GM12872 (cell line): ENCODE data around the gene PTPRS.

ENCODE experiments used
- TF ChIP-seq, protein P1 (sequence below): IDR thresholded peaks from 3 replicates; pipeline ENCODE4 v1.5.1; 2011; ENCODE audit warnings: low read depth, mild to moderate bottlenecking, low read length, moderate library complexity; ENCODE audit not compliant: insufficient read depth

The PTPRS gene

DNA sequence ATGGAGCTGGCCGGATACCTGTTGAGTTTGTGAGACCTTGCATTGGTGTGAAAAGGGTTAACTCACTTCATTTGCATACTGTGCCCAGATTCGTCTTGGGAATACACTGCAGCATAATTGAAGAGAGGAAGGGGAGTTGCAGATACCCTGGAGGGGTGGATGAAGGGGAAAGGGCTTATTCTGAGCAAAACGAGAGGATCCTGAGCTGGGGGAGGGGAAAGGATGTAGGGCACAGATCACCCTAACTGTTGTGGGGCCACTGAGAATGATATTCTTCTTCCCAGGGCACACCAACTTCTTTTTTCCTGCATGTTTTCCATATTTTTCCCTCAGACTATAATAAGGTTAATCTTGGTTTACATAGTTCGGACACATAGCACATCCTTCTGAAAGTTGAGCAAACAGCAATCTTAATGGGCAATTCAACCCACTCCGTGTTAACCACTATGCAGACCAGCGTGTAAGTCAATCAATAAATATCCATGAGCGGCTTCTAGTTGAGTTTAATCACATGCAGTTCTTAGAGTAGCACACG is 11.7 kb upstream of the PTPRS start:
- TF ChIP-seq, protein P1, sequence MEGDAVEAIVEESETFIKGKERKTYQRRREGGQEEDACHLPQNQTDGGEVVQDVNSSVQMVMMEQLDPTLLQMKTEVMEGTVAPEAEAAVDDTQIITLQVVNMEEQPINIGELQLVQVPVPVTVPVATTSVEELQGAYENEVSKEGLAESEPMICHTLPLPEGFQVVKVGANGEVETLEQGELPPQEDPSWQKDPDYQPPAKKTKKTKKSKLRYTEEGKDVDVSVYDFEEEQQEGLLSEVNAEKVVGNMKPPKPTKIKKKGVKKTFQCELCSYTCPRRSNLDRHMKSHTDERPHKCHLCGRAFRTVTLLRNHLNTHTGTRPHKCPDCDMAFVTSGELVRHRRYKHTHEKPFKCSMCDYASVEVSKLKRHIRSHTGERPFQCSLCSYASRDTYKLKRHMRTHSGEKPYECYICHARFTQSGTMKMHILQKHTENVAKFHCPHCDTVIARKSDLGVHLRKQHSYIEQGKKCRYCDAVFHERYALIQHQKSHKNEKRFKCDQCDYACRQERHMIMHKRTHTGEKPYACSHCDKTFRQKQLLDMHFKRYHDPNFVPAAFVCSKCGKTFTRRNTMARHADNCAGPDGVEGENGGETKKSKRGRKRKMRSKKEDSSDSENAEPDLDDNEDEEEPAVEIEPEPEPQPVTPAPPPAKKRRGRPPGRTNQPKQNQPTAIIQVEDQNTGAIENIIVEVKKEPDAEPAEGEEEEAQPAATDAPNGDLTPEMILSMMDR = no peak

DNA sequence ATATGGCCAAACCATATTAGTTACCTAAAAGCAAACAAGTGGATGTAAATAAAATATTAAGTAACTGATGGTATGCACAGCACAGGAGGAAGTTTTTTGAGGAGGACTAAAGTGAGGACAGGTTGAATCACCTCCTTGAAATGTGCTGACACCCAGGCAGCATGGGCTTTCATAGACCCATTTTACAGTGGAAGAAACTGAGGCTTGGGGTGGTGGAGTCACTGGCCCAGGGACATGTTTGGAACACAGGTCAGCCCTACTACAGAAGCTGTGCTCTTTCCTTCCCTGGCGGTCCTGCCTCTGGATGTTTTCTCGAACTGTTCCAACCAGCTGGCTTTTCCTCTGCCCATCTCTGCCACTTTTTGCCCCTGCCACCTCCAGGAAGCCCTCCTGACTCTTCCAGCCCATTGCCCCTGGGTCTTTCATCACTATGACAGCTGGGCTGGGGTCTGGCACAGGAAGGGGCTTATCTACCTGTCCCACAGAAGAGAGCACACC is 11.2 kb upstream of the PTPRS start:
- TF ChIP-seq, protein P1 = no peak

DNA sequence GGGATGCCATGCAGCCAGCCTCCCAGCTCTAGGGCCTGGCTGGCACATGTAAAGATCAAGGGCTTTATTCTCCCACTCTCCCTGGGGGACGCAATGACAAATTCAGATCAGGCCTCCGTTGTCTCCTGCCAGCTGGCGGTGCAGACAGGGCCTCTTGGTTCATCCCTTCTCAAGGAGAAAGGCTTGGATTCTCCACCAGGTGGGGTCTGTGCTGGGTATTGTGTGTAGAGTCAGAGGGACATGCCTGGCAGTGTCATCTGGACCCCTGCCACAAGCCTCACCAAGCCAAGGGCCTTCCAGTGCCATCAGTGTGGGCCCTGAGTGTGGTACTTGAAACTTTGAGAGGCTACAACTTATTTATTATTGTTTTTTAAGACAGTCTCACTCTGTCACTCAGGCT is 8.4 kb upstream of the PTPRS start:
- TF ChIP-seq, protein P1 = no peak

DNA sequence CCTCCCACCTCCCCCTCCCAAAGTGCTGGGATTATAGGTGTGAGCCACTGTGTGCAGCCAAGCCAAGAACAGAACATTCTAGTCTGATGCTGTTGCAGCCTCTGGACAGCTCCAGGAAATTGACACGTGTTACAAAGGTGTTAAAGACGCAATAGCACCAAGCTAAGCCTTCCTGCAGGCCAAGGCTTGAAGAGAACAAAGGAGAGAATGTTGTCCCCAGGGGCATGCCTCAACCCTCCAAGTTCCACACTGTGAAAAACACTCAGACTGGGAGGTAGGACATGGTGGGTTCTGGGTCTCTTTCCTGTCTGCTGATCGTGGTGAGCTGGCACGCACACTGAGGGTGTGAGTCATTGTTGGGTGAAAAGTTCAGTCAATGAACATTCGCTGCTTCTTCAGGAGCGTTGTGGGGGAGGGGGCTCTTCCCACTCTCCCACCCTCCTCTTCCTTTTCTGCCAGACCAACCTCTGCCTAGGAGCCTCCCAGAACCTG is 5.3 kb upstream of the PTPRS start:
- TF ChIP-seq, protein P1 = no peak

DNA sequence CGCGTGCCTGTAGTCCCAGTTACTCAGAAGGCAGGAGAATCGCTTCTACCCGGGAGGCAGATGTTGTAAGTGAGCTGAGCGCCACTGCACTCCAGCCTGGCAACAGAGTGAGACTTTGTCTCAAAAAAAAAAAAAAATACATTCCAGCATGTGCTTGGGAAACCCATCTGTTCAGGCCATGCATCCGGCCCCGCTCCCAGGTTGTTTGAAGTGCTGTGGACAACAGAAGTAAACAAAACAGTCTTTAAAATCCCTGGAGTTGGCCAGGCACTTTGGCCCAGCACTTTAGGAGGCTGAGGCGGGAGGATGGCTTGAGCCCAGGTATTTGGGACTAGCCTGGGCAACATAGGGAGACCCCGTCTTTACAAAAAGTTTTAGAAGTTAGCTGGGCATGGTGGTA is 3.2 kb upstream of the PTPRS start:
- TF ChIP-seq, protein P1 = no peak

DNA sequence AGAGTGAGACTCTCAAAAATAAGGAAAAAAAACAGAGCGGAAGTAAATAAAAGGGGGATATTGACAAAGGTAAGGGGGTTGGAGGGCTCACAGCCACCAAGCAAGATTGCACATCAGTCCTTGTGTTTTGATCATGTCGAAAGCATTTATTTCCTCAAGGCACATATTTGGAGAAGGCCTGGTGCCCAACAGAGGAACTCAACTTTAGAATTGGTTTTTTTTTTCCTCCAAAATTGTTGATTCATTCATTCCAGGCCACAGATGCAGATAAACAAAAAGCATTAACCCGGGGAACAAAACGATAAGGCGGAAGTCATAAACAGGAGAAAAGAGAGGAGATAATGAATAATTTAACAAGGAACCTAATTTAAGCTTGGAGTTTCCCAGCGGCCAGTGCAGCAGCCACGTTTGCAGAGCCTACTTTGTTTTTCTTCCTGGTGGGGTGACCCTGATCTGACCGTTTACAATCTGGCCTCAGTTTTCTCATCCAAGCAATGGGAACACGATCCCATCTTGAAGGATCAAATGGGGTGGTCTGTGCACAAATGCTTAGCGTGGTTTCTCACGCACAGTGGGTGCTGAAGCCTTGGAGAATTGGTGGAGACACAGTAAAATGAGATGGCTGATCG is 2.1 kb upstream of the PTPRS start:
- TF ChIP-seq, protein P1 = no peak

DNA sequence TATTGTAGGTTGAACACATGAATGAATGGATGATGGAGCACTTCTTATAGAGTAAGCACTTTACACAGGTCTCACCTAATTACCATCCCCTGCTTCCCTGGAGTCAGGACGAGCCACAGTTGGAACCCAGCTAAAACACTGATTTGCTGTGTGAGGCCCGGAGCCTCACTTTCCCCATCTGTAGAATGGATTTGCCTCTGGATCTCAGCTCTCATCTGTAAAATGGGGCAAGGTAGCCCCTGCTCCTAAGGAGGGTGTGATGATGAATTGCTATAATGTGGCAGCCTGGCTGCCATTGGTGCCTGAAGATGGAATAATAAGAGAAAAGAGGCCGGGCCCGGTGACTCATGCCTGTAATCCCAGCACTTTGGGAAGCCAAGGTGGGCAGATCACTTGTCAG is 1.4 kb upstream of the PTPRS start:
- TF ChIP-seq, protein P1 = no peak
